K562 (cell line): ENCODE measurements around the gene SBK3.

Experiments used
- ESRRA ChIP-seq: fragments of 450-650 bp; IDR thresholded peaks from 2 replicates; pipeline ENCODE4 v1.6.1; 2014; ENCODE audit warnings: low read depth, mild to moderate bottlenecking, moderate library complexity, borderline replicate concordance
- MEF2D ChIP-seq: conservative IDR thresholded peaks from 2 replicates; pipeline ENCODE4 v1.6.1; 2016; ENCODE audit warnings: low read depth, missing genetic modification characterization, missing compliant biosample characterization
- RAD21 ChIP-seq, 2 experiments: fragments of 250-450 bp in 1 of 2; fragments of 450-650 bp in 1 of 2; sonication (Bioruptor Pico) in 1 of 2; formaldehyde crosslinking in 1 of 2; IDR thresholded peaks in 1 of 2; conservative IDR thresholded peaks in 1 of 2; 2 replicates each; pipeline versions ENCODE4 v1.4.0 to v1.8.0; 2020 to 2022; ENCODE audit warnings: mild to moderate bottlenecking in 2 of 2, moderate library complexity in 1 of 2
- RNF2 ChIP-seq: sonication (generic); IDR thresholded peaks from 2 replicates; pipeline ENCODE4 v1.6.1; 2016
- SMC3 ChIP-seq: conservative IDR thresholded peaks from 2 replicates; pipeline ENCODE4 v1.6.1; 2011; ENCODE audit warnings: low read depth, low read length, improper control_type of control experiment; ENCODE audit not compliant: insufficient read depth
- ZNF644 ChIP-seq: fragments of 200-800 bp; sonication (Bioruptor generic); IDR thresholded peaks from 2 replicates; pipeline ENCODE4 v1.6.1; 2016; ENCODE audit warnings: low read depth, missing genetic modification characterization, missing compliant biosample characterization
- ZNF668 ChIP-seq: fragments of 250-450 bp; sonication (Bioruptor Pico); IDR thresholded peaks from 2 replicates; pipeline ENCODE4 v1.8.0; 2022; ENCODE audit warnings: mild to moderate bottlenecking, inconsistent platforms
- TF ChIP-seq, protein P1 (sequence below): fragments of 450-650 bp; formaldehyde crosslinking; IDR thresholded peaks from 2 replicates; pipeline ENCODE4 v1.4.0; 2022; ENCODE audit warnings: missing genetic modification characterization
- TF ChIP-seq, protein P2 (sequence below): sonication (generic); formaldehyde crosslinking; IDR thresholded peaks from 2 replicates; pipeline ENCODE4 v1.9.0; 2022; ENCODE audit warnings: mild to moderate bottlenecking, missing genetic modification reagents

GRCh38 chr19:55590109-55590508 lies 44.8 kb upstream of the SBK3 start:
- TF ChIP-seq RAD21 (CRISPR knock-in tag; conservative IDR thresholded peaks at IDR 0.05 in 1 of 2, IDR thresholded peaks at IDR 0.05 in 1 of 2) (no peak), RNF2 (no peak), ZNF644 (tag) (no peak), ZNF668 (no peak), MEF2D (tag) (no peak), SMC3 (no peak), ESRRA (no peak)
- TF ChIP-seq, protein P1, sequence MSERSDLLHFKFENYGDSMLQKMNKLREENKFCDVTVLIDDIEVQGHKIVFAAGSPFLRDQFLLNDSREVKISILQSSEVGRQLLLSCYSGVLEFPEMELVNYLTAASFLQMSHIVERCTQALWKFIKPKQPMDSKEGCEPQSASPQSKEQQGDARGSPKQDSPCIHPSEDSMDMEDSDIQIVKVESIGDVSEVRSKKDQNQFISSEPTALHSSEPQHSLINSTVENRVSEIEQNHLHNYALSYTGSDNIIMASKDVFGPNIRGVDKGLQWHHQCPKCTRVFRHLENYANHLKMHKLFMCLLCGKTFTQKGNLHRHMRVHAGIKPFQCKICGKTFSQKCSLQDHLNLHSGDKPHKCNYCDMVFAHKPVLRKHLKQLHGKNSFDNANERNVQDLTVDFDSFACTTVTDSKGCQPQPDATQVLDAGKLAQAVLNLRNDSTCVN (CRISPR knock-in tag), result no peak
- TF ChIP-seq, protein P2, sequence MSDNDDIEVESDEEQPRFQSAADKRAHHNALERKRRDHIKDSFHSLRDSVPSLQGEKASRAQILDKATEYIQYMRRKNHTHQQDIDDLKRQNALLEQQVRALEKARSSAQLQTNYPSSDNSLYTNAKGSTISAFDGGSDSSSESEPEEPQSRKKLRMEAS (CRISPR knock-in tag), result no peak
